Ovary (tissue), 3 donors: ENCODE data around the gene DPEP2.

Experiments used
- EP300 ChIP-seq: sonication (generic); formaldehyde crosslinking; IDR thresholded peaks from one replicate; pipeline ENCODE4 v1.6.1; 2017; ENCODE audit warnings: antibody characterized with exemption
- POLR2A ChIP-seq: fragments of 450-650 bp; IDR thresholded peaks from one replicate; pipeline ENCODE4 v1.6.1; 2017; ENCODE audit warnings: antibody characterized with exemption, mild to moderate bottlenecking, moderate library complexity
- TF ChIP-seq, protein P1 (sequence below), 3 donors: fragments of 450-650 bp in 2 of 3; fragments of 200-600 bp in 1 of 3; IDR thresholded peaks; one replicate each; pipeline versions ENCODE4 v1.5.1 to v1.8.0; 2016 to 2022; ENCODE audit warnings: antibody characterized with exemption in 3 of 3, mild to moderate bottlenecking in 1 of 3
- donor health status: DM: no; HTN: no; CAD: no.

DNA sequence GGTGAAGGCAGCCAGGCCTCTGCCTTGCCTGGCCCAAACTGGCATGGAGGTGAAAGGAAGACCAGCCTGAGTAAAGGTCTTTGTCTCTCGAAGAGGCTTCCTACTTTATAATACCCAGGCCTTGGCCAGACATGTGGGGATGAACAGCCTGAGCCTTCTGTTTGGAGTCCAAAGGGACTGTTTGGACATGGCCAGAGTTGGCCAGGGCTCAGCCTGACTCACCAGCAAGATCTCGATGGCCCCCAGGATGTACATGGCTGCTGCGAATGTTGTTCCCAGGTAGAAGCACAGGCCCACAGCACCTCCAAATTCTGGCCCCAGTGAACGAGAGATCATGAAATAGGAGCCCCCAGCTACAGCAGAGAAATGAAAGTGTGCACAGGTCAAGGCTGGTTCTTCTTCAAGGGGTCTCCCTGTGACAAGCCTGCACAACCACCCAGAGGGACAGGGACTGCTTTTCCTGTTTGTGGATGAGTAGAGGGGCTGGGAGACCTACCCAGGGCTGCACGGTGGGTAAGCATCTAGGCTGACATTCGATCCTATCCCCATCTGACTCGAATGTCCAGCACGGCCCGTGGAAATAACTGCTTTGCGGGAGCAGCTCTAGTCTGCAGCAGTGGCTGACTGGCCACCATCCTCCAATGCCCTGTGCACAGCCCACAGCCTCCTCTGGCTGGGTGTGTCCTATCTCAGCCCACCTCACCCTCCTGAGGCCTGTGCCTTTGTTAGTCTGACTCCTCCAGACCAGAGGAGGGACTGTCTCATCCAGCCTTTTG is 44.7 kb downstream of the DPEP2 start:
- TF ChIP-seq, protein P1, sequence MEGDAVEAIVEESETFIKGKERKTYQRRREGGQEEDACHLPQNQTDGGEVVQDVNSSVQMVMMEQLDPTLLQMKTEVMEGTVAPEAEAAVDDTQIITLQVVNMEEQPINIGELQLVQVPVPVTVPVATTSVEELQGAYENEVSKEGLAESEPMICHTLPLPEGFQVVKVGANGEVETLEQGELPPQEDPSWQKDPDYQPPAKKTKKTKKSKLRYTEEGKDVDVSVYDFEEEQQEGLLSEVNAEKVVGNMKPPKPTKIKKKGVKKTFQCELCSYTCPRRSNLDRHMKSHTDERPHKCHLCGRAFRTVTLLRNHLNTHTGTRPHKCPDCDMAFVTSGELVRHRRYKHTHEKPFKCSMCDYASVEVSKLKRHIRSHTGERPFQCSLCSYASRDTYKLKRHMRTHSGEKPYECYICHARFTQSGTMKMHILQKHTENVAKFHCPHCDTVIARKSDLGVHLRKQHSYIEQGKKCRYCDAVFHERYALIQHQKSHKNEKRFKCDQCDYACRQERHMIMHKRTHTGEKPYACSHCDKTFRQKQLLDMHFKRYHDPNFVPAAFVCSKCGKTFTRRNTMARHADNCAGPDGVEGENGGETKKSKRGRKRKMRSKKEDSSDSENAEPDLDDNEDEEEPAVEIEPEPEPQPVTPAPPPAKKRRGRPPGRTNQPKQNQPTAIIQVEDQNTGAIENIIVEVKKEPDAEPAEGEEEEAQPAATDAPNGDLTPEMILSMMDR (IDR thresholded peaks at IDR 0.05), result no peak
- TF ChIP-seq EP300 (no peak), POLR2A (no peak)
